Liver (tissue), 9 donors: ENCODE data around the gene SLF1. TPM values are rescaled to one million over a fixed set of nuclear protein-coding genes. Genes with fewer than 3 reads are reported as not detected.

Source experiments
- DNase-seq: peaks from one replicate; pipeline ENCODE4 v3.0.0-alpha.2; 2017; ENCODE audit warnings: low spot score
- H3K27ac ChIP-seq, 2 donors: one replicate each; pipeline ENCODE4 v1.7.0; 2013; ENCODE audit warnings: inconsistent platforms in 2 of 2, low read length in 2 of 2, control low read depth in 1 of 2, low read depth in 1 of 2, mild to moderate bottlenecking in 1 of 2
- H3K27me3 ChIP-seq, 4 donors: one replicate each; pipeline versions ENCODE4 v1.6.1 to v1.7.0; 2013; ENCODE audit warnings: low read length in 3 of 4, inconsistent platforms in 1 of 4, mild to moderate bottlenecking in 1 of 4, moderate library complexity in 1 of 4; ENCODE audit not compliant: control insufficient read depth in 4 of 4, insufficient read depth in 4 of 4
- H3K36me3 ChIP-seq, 4 donors: one replicate each; pipeline versions ENCODE4 v1.6.1 to v1.7.0; 2013; ENCODE audit warnings: low read length in 3 of 4, mild to moderate bottlenecking in 3 of 4, low read depth in 1 of 4, moderate library complexity in 1 of 4; ENCODE audit not compliant: control insufficient read depth in 4 of 4, insufficient read depth in 3 of 4
- H3K4me1 ChIP-seq, 4 donors: one replicate each; pipeline versions ENCODE4 v1.6.1 to v1.7.0; 2013; ENCODE audit warnings: low read length in 3 of 4, mild to moderate bottlenecking in 3 of 4, moderate library complexity in 1 of 4; ENCODE audit not compliant: control insufficient read depth in 4 of 4, insufficient read depth in 4 of 4
- H3K4me3 ChIP-seq, 3 donors: one replicate each; pipeline versions ENCODE4 v1.6.1 to v1.7.0; 2013; ENCODE audit warnings: low read length in 3 of 3, control low read depth in 1 of 3, low read depth in 1 of 3, mild to moderate bottlenecking in 1 of 3
- H3K9ac ChIP-seq, 2 donors: one replicate each; pipeline ENCODE4 v1.7.0; 2013; ENCODE audit warnings: low read length in 2 of 2, mild to moderate bottlenecking in 2 of 2, moderate library complexity in 2 of 2, control low read depth in 1 of 2, low read depth in 1 of 2
- H3K9me3 ChIP-seq, 4 donors: one replicate each; pipeline versions ENCODE4 v1.6.1 to v1.7.0; 2013; ENCODE audit warnings: low read length in 3 of 4; ENCODE audit not compliant: control insufficient read depth in 4 of 4
- EGR1 ChIP-seq, 2 donors: IDR thresholded peaks; 2 replicates each; pipeline ENCODE4 v1.6.1; 2016 to 2018; ENCODE audit warnings: antibody characterized with exemption in 2 of 2, low read depth in 2 of 2
- FOXA1 ChIP-seq: IDR thresholded peaks from 2 replicates; pipeline ENCODE4 v1.6.1; 2016; ENCODE audit warnings: antibody characterized with exemption
- FOXA2 ChIP-seq: IDR thresholded peaks from 2 replicates; pipeline ENCODE4 v1.6.1; 2016; ENCODE audit warnings: antibody characterized with exemption
- GABPA ChIP-seq, 2 donors: IDR thresholded peaks in 1 of 2; conservative IDR thresholded peaks in 1 of 2; 2 replicates each; pipeline ENCODE4 v1.6.1; 2016; ENCODE audit warnings: antibody characterized with exemption in 2 of 2, mild to moderate bottlenecking in 1 of 2, moderate library complexity in 1 of 2
- HNF4A ChIP-seq, 2 donors: conservative IDR thresholded peaks; 2 replicates each; pipeline ENCODE4 v1.6.1; 2016; ENCODE audit warnings: antibody characterized with exemption in 2 of 2, mild to moderate bottlenecking in 2 of 2
- HNF4G ChIP-seq: IDR thresholded peaks from 2 replicates; pipeline ENCODE4 v1.6.1; 2016; ENCODE audit warnings: antibody characterized with exemption
- JUND ChIP-seq, 2 donors: IDR thresholded peaks; 2 replicates each; pipeline ENCODE4 v1.6.1; 2016; ENCODE audit warnings: antibody characterized with exemption in 2 of 2
- NR2F2 ChIP-seq: IDR thresholded peaks from 2 replicates; pipeline ENCODE4 v1.6.1; 2016; ENCODE audit warnings: antibody characterized with exemption
- RAD21 ChIP-seq, 2 donors: IDR thresholded peaks; 2 replicates each; pipeline ENCODE4 v1.6.1; 2016; ENCODE audit warnings: antibody characterized with exemption in 2 of 2, mild to moderate bottlenecking in 2 of 2
- REST ChIP-seq: IDR thresholded peaks from 2 replicates; pipeline ENCODE4 v1.6.1; 2016; ENCODE audit warnings: antibody characterized with exemption, mild to moderate bottlenecking
- RXRA ChIP-seq, 2 donors: IDR thresholded peaks; 2 replicates each; pipeline ENCODE4 v1.6.1; 2017 to 2018; ENCODE audit warnings: antibody characterized with exemption in 2 of 2, mild to moderate bottlenecking in 1 of 2
- TAF1 ChIP-seq: conservative IDR thresholded peaks from 2 replicates; pipeline ENCODE4 v1.6.1; 2016; ENCODE audit warnings: antibody characterized with exemption, mild to moderate bottlenecking
- YY1 ChIP-seq: IDR thresholded peaks from 2 replicates; pipeline ENCODE4 v1.6.1; 2016; ENCODE audit warnings: antibody characterized with exemption, mild to moderate bottlenecking
- WGBS: extraction: QIAGEN DNeasy Blood & Tissue Kit; methylation state at CpG from one replicate; pipeline ENCODE4 v1.1.7; 2013; 5-methylcytosine and 5-hydroxymethylcytosine counted together
- polyA plus RNA-seq, 2 donors: library from polyadenylated mRNA; stranded (reverse) in 1 of 2; unstranded in 1 of 2; fragments of 200-250 nt in 1 of 2; fragments of >200 nt in 1 of 2; fragmentation: Nextera tagmentation in 1 of 2; extraction: Ambion mirVana in 1 of 2; gene quantifications; one replicate each; pipeline versions ENCODE4 v1.2.1 to v1.2.3, GENCODE V29; 2013 to 2015
- total RNA-seq, 2 donors: library from RNA; depleted of rRNA; stranded (reverse); fragments of >200 nt; gene quantifications; one replicate each; pipeline ENCODE4 v1.2.3, GENCODE V29; 2014
- TF ChIP-seq, protein P1 (sequence below): IDR thresholded peaks from 2 replicates; pipeline ENCODE4 v1.6.1; 2016; ENCODE audit warnings: antibody characterized with exemption
- TF ChIP-seq, protein P2 (sequence below): IDR thresholded peaks from 2 replicates; pipeline ENCODE4 v1.6.1; 2016; ENCODE audit warnings: antibody characterized with exemption
- TF ChIP-seq, protein P3 (sequence below): IDR thresholded peaks from 2 replicates; pipeline ENCODE4 v1.6.1; 2016; ENCODE audit warnings: antibody characterized with exemption
- TF ChIP-seq, protein P4 (sequence below): fragments of 150-350 bp; IDR thresholded peaks from 2 replicates; pipeline ENCODE4 v1.5.1; 2017; ENCODE audit warnings: improper control_type of control experiment, low read depth, low read length; ENCODE audit not compliant: missing input control
- donor health status: healthy.
- donor health status: healthy.
- donor health status: healthy.
- donor health status: healthy.
- donor health status: healthy.

SLF1 gene
- total and polyA plus RNA-seq, 4 donors: 0.63 to 6.3 (median 2.6) TPM

- no peak for DNase-seq
- H3K4me3 ChIP-seq: no peak overlapping the region
- peaks cover 0 to 6% (median 3%) of the 10 kb centered on the region in 4 donors for H3K36me3 ChIP-seq
- H3K27me3 ChIP-seq: no peaks in the 10 kb centered on the region
- no peak overlapping the region for H3K9ac ChIP-seq
- WGBS: 95% methylated on average over 5 of the region's 5 CpGs
- TF ChIP-seq NR2F2 (no peak), YY1 (no peak), GABPA (IDR thresholded peaks at IDR 0.05 in 1 of 2, conservative IDR thresholded peaks at IDR 0.05 in 1 of 2) (no peak), REST (no peak), EGR1 (IDR thresholded peaks at IDR 0.05; ENCODE audit: low read depth in 2 of 2) (no peak), FOXA1 (no peak), RXRA (IDR thresholded peaks at IDR 0.05) (no peak), HNF4G (no peak), JUND (IDR thresholded peaks at IDR 0.05) (no peak), HNF4A (conservative IDR thresholded peaks at IDR 0.05) (no peak), FOXA2 (no peak)
- TF ChIP-seq, protein P1, sequence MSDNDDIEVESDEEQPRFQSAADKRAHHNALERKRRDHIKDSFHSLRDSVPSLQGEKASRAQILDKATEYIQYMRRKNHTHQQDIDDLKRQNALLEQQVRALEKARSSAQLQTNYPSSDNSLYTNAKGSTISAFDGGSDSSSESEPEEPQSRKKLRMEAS: no peak
- TF ChIP-seq, protein P2, sequence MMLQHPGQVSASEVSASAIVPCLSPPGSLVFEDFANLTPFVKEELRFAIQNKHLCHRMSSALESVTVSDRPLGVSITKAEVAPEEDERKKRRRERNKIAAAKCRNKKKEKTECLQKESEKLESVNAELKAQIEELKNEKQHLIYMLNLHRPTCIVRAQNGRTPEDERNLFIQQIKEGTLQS: no peak
- TF ChIP-seq, protein P3, sequence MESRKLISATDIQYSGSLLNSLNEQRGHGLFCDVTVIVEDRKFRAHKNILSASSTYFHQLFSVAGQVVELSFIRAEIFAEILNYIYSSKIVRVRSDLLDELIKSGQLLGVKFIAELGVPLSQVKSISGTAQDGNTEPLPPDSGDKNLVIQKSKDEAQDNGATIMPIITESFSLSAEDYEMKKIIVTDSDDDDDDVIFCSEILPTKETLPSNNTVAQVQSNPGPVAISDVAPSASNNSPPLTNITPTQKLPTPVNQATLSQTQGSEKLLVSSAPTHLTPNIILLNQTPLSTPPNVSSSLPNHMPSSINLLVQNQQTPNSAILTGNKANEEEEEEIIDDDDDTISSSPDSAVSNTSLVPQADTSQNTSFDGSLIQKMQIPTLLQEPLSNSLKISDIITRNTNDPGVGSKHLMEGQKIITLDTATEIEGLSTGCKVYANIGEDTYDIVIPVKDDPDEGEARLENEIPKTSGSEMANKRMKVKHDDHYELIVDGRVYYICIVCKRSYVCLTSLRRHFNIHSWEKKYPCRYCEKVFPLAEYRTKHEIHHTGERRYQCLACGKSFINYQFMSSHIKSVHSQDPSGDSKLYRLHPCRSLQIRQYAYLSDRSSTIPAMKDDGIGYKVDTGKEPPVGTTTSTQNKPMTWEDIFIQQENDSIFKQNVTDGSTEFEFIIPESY: no peak
- TF ChIP-seq, protein P4, sequence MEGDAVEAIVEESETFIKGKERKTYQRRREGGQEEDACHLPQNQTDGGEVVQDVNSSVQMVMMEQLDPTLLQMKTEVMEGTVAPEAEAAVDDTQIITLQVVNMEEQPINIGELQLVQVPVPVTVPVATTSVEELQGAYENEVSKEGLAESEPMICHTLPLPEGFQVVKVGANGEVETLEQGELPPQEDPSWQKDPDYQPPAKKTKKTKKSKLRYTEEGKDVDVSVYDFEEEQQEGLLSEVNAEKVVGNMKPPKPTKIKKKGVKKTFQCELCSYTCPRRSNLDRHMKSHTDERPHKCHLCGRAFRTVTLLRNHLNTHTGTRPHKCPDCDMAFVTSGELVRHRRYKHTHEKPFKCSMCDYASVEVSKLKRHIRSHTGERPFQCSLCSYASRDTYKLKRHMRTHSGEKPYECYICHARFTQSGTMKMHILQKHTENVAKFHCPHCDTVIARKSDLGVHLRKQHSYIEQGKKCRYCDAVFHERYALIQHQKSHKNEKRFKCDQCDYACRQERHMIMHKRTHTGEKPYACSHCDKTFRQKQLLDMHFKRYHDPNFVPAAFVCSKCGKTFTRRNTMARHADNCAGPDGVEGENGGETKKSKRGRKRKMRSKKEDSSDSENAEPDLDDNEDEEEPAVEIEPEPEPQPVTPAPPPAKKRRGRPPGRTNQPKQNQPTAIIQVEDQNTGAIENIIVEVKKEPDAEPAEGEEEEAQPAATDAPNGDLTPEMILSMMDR: no peak
- no peaks in the 10 kb centered on the region for H3K4me1 ChIP-seq
- H3K27ac ChIP-seq: no peak overlapping the region
- no peaks in the 10 kb centered on the region for H3K9me3 ChIP-seq
These were observed 79.7 kb downstream of the SLF1 start for GRCh38 chr5:94698197-94698596.

- no peak overlapping the region for H3K9ac ChIP-seq
- no peak overlapping the region for H3K27ac ChIP-seq
- WGBS: 92% methylated on average over 2 of the region's 2 CpGs
- H3K4me3 ChIP-seq: no peak overlapping the region
- no peaks in the 10 kb centered on the region for H3K4me1 ChIP-seq
- peaks cover 0 to 6% (median 3%) of the 10 kb centered on the region in 4 donors for H3K36me3 ChIP-seq
- H3K9me3 ChIP-seq: no peaks in the 10 kb centered on the region
- TF ChIP-seq GABPA (IDR thresholded peaks at IDR 0.05 in 1 of 2, conservative IDR thresholded peaks at IDR 0.05 in 1 of 2) (no peak), RAD21 (IDR thresholded peaks at IDR 0.05) (no peak), YY1 (no peak), FOXA2 (no peak), NR2F2 (no peak), JUND (IDR thresholded peaks at IDR 0.05) (no peak), HNF4G (no peak), TAF1 (no peak), EGR1 (IDR thresholded peaks at IDR 0.05; ENCODE audit: low read depth in 2 of 2) (no peak), FOXA1 (no peak)
- TF ChIP-seq, protein P4: no peak
- TF ChIP-seq, protein P3: no peak
- TF ChIP-seq, protein P2: no peak
- no peaks in the 10 kb centered on the region for H3K27me3 ChIP-seq
- DNase-seq: no peak
These were observed 81.1 kb downstream of the SLF1 start for GRCh38 chr5:94699562-94699961.
